Tibial nerve (tissue), 4 donors: ENCODE results near the gene ITGA11. TPM values are rescaled to one million over a fixed set of nuclear protein-coding genes. Genes with fewer than 3 reads are reported as not detected.

Source experiments
- DNase-seq, 2 donors: peaks; one replicate each; pipeline ENCODE4 v3.0.0-alpha.2; 2019; ENCODE audit warnings: low spot score in 2 of 2
- H3K27ac ChIP-seq, 4 donors: fragments of 200-600 bp; sonication (generic) in 3 of 4; one replicate each; pipeline ENCODE4 v1.5.1; 2017 to 2019; ENCODE audit warnings: mild to moderate bottlenecking in 1 of 4
- H3K27me3 ChIP-seq, 2 donors: fragments of 200-600 bp; sonication (generic) in 1 of 2; one replicate each; pipeline versions ENCODE4 v1.5.1 to v1.6.0; 2017 to 2019
- H3K36me3 ChIP-seq, 3 donors: fragments of 200-600 bp; sonication (generic); one replicate each; pipeline ENCODE4 v1.5.1; 2018 to 2019
- H3K4me1 ChIP-seq, 4 donors: fragments of 200-600 bp; sonication (generic) in 3 of 4; one replicate each; pipeline ENCODE4 v1.5.1; 2017 to 2019
- H3K4me3 ChIP-seq, 4 donors: fragments of 200-600 bp; sonication (generic) in 3 of 4; one replicate each; pipeline ENCODE4 v1.5.1; 2017 to 2019; ENCODE audit warnings: mild to moderate bottlenecking in 1 of 4, moderate library complexity in 1 of 4
- H3K9me3 ChIP-seq, 4 donors: fragments of 200-600 bp; sonication (generic) in 3 of 4; one replicate each; pipeline ENCODE4 v1.5.1; 2017 to 2019
- EP300 ChIP-seq, 2 donors: sonication (generic); formaldehyde crosslinking; IDR thresholded peaks; one replicate each; pipeline ENCODE4 v1.6.1; 2017; ENCODE audit warnings: antibody characterized with exemption in 2 of 2, mild to moderate bottlenecking in 1 of 2
- POLR2A ChIP-seq, 2 donors: fragments of 450-650 bp; IDR thresholded peaks; one replicate each; pipeline ENCODE4 v1.6.1; 2017; ENCODE audit warnings: antibody characterized with exemption in 2 of 2, mild to moderate bottlenecking in 2 of 2, moderate library complexity in 2 of 2
- WGBS, 2 donors: methylation state at CpG; one replicate each; pipeline ENCODE4 v1.1.5; 2018; 5-methylcytosine and 5-hydroxymethylcytosine counted together
- total RNA-seq, 4 donors: library from RNA; depleted of rRNA; stranded (reverse); fragments of >200 nt; gene quantifications; one replicate each; pipeline ENCODE4 v1.1.0, GENCODE V29; 2016
- TF ChIP-seq, protein P1 (sequence below), 5 experiments: fragments of 200-600 bp in 3 of 5; fragments of 450-650 bp in 2 of 5; sonication (generic) in 3 of 5; IDR thresholded peaks; one replicate each; pipeline ENCODE4 v1.5.1; 2016 to 2019; ENCODE audit warnings: antibody characterized with exemption in 5 of 5, mild to moderate bottlenecking in 3 of 5, moderate library complexity in 2 of 5

ITGA11 gene
- total RNA-seq, 4 donors from 2014 or later: 2.7 to 12.1 (median 6.9) TPM

DNA sequence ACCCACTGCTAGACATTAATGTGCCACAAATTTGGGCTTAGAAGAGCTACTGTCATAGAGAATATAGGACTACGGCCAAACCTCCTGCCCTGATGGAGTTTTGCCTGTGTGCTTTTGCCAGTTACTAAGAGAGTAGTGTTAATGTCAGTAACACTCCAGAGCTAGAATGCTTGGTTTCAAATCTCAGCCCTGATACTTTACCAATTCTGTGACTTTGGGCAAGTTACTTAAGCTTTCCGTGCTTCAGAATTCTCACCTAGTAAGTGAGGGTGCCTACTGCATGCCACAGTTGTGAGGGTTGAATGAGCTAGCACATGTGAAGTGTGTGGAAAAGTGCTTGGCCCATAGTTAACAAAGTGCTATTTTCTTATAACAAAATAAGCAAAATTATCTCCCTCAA, 10.9 kb upstream of the ITGA11 start:
- 85 to 89% methylated on average over 2 of the region's 2 CpGs for WGBS, 2 donors
- no peak for TF ChIP-seq POLR2A (IDR thresholded peaks at IDR 0.05)
- TF ChIP-seq, protein P1, sequence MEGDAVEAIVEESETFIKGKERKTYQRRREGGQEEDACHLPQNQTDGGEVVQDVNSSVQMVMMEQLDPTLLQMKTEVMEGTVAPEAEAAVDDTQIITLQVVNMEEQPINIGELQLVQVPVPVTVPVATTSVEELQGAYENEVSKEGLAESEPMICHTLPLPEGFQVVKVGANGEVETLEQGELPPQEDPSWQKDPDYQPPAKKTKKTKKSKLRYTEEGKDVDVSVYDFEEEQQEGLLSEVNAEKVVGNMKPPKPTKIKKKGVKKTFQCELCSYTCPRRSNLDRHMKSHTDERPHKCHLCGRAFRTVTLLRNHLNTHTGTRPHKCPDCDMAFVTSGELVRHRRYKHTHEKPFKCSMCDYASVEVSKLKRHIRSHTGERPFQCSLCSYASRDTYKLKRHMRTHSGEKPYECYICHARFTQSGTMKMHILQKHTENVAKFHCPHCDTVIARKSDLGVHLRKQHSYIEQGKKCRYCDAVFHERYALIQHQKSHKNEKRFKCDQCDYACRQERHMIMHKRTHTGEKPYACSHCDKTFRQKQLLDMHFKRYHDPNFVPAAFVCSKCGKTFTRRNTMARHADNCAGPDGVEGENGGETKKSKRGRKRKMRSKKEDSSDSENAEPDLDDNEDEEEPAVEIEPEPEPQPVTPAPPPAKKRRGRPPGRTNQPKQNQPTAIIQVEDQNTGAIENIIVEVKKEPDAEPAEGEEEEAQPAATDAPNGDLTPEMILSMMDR (IDR thresholded peaks at IDR 0.05): no peak
- no peak for TF ChIP-seq EP300 (IDR thresholded peaks at IDR 0.05)
- Histone ChIP-seq H3K4me1 (no peaks in the 10 kb centered on the region), H3K27me3 (peaks cover 0 to 12% of the 10 kb centered on the region in 2 donors), H3K36me3 (no peaks in the 10 kb centered on the region), H3K27ac (no peak overlapping the region), H3K9me3 (no peaks in the 10 kb centered on the region), H3K4me3 (no peak overlapping the region)
- no peak for DNase-seq

DNA sequence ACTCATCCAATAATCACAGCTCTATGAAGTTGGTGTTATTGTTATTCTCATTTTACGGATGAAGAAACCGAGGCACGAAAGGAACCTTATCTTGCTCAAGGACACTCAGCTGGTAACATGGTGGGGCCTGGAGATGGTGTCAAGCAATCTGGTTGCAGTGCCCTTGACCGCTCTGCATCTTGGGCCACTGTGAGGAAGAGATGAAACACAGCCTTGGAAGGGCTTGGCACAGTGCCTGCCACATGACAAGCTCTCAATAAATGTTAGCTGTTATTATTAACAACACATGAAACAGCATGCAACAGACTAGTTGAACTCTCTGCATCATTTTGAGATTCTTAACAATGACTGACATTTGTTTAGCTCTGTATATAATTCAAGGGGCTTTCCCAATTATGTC, 10.1 kb upstream of the ITGA11 start:
- WGBS, 2 donors: 85 to 87% methylated on average over 4 of the region's 4 CpGs
- Histone ChIP-seq H3K4me1 (no peaks in the 10 kb centered on the region), H3K36me3 (no peaks in the 10 kb centered on the region), H3K27me3 (peaks cover 0 to 9% of the 10 kb centered on the region in 2 donors), H3K4me3 (no peak overlapping the region), H3K27ac (no peak overlapping the region), H3K9me3 (no peaks in the 10 kb centered on the region)
- TF ChIP-seq, protein P1 (IDR thresholded peaks at IDR 0.05): no peak
- no peak for TF ChIP-seq POLR2A (IDR thresholded peaks at IDR 0.05)
- TF ChIP-seq EP300 (IDR thresholded peaks at IDR 0.05): no peak
- no peak for DNase-seq

DNA sequence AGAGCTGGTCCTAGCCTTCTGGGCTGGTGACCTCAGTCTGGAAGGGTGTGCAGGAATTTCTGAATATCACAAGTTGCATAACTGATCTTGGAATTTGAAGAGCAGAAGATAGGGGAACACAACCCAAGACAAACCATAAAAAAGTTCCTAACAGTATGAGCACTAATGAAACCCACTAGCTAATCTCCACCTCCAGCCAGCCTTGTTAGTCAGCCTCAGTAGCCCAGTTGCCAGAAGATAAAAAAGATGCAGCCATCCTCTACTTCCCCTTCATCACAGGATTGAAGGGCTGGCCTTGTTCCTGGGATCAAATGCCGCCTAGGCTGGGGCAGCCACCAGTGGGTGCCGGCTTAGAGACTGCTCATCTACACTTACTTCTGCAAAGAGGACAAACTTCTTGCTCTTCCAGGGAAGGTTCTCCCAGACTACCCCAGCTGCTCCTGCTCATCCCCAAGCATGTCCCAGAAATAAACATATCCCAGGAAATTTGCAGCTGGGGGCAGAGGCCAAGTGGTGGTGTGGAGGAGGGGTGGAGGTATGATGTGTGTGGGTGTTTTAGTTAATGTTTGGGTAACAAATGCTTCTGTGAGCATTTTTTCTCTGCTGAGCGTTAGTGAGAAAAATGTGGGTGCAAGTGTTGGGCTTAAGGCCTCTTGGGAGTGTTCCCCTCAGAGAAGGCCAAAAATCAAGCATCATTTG, 9.2 kb upstream of the ITGA11 start:
- H3K27ac ChIP-seq: no peak overlapping the region

DNA sequence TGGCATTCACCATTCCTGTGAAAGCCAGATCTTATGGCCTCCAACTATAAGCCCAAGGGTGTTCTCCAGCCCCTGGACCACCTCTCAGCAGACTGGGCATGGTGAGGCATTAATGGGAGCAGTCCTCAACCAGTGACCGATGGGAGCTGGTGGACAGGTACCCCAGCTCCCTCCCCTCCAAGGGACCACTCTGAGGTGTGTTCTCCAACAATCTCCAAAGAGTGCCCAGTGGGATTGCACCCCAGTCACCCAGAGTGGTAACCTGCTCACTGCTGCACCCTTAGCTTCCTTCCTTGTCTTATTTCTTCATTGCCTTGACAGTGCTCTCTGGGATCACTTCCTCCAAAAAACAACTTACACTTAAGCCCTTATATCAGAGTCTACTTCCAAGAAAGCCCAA, 8.2 kb upstream of the ITGA11 start:
- no peaks in the 10 kb centered on the region for H3K4me1 ChIP-seq
- H3K4me3 ChIP-seq: no peak overlapping the region
- no peaks in the 10 kb centered on the region for H3K9me3 ChIP-seq
- H3K27me3 ChIP-seq: peaks cover 0 to 8% of the 10 kb centered on the region in 2 donors
- no peak for DNase-seq
- H3K36me3 ChIP-seq: no peaks in the 10 kb centered on the region
- 100% methylated on average over 1 of the region's 1 CpG for WGBS, 2 donors
- no peak overlapping the region for H3K27ac ChIP-seq
- TF ChIP-seq POLR2A (IDR thresholded peaks at IDR 0.05) (no peak), EP300 (IDR thresholded peaks at IDR 0.05) (no peak)
- TF ChIP-seq, protein P1 (IDR thresholded peaks at IDR 0.05): no peak

More for the DNA sequence above, 9.2 kb upstream of the ITGA11 start:
- WGBS, 2 donors: 58 to 62% methylated on average over 3 of the region's 3 CpGs
- peaks cover 0 to 8% of the 10 kb centered on the region in 2 donors for H3K27me3 ChIP-seq
- no peaks in the 10 kb centered on the region for H3K36me3 ChIP-seq
- peak in 1 of 2 donors; percentile 31 for TF ChIP-seq EP300 (IDR thresholded peaks at IDR 0.05)
- TF ChIP-seq POLR2A (IDR thresholded peaks at IDR 0.05): no peak
- no peaks in the 10 kb centered on the region for H3K4me1 ChIP-seq
- no peak for DNase-seq
- no peak overlapping the region for H3K4me3 ChIP-seq
- no peaks in the 10 kb centered on the region for H3K9me3 ChIP-seq

DNA sequence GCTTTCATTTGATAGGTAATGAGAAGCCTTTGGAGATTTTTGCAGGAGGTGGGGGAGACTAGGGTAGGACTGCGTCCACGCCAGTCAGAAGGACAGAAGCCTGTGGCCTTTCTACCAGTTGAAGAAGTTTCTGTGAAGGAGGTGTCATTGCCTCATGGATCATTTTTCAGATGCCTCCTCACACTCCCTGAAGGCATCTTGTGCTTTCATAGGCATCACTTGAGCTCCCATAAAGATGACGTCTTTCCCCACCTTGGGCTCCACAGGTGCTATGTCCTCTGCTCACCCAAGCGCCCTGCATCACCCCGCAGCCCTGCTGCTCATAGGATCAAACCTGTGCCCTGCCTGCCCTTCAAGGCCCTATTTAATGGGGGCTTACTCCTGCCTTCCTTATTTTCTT, 7.5 kb upstream of the ITGA11 start:
- Histone ChIP-seq H3K27me3 (peaks cover 0 to 8% of the 10 kb centered on the region in 2 donors), H3K36me3 (no peaks in the 10 kb centered on the region), H3K9me3 (no peaks in the 10 kb centered on the region), H3K27ac (no peak overlapping the region), H3K4me1 (no peaks in the 10 kb centered on the region), H3K4me3 (no peak overlapping the region)
- no peak for DNase-seq
- TF ChIP-seq EP300 (IDR thresholded peaks at IDR 0.05) (no peak), POLR2A (IDR thresholded peaks at IDR 0.05) (no peak)
- TF ChIP-seq, protein P1 (IDR thresholded peaks at IDR 0.05): no peak
- WGBS, 2 donors: 71 to 85% methylated on average over 5 of the region's 5 CpGs
